IMR-90 (cell line): ENCODE results near the gene GLDC. TPM values are rescaled to one million over a fixed set of nuclear protein-coding genes. Genes with fewer than 3 reads are reported as not detected.

Source experiments
- ATAC-seq: fragments of 200-7000 bp; cut with Tn5 transposase; 2 replicates; pipeline ENCODE4 v1.9.1; 2020; ENCODE audit warnings: low read depth, mild to moderate bottlenecking, moderate library complexity
- BruUV-seq: library from RNA; stranded (reverse); fragments of 400-500 nt; replicated peaks from 2 replicates; lab custom pipeline; 2021; lab: Mats Ljungman, UMichigan
- CTCF ChIA-PET: fragments of 300-600 bp; formaldehyde crosslinking; extraction: SDS; loops from one replicate; lab custom pipeline; 2021; ENCODE audit warnings: antibody characterized with exemption; lab: Yijun Ruan, JAX
- POLR2A ChIA-PET: fragments of 300-600 bp; sonication (Branson Sonifier 250); formaldehyde crosslinking; loops from one replicate; lab custom pipeline; 2022; ENCODE audit warnings: antibody characterized with exemption; ENCODE audit not compliant: unreplicated experiment; lab: Charles Lee
- DNase-seq: peaks from one replicate; pipeline ENCODE4 v3.0.0; 2013
- H2AFZ ChIP-seq: replicated peaks from 2 replicates; pipeline ENCODE3; 2013; ENCODE audit warnings: low read length, mild to moderate bottlenecking; ENCODE audit not compliant: poor library complexity
- H2AK5ac ChIP-seq: 2 replicates; pipeline ENCODE4 v1.6.1; 2013; ENCODE audit warnings: low read depth, low read length, inconsistent platforms
- H2AK9ac ChIP-seq: replicated peaks from 2 replicates; pipeline ENCODE3; 2013; ENCODE audit warnings: mild to moderate bottlenecking, low read depth, low read length, moderate library complexity; ENCODE audit not compliant: poor library complexity
- H2BK120ac ChIP-seq: 2 replicates; pipeline ENCODE4 v1.6.1; 2013; ENCODE audit warnings: low read depth, low read length, inconsistent platforms
- H2BK15ac ChIP-seq: 3 replicates; pipeline ENCODE4 v1.6.1; 2013; ENCODE audit warnings: low read depth, low read length, inconsistent platforms
- H2BK20ac ChIP-seq: 2 replicates; pipeline ENCODE4 v1.6.1; 2013; ENCODE audit warnings: low read depth, mild to moderate bottlenecking, inconsistent platforms, low read length, moderate library complexity
- H2BK5ac ChIP-seq: 2 replicates; pipeline ENCODE4 v1.6.1; 2013; ENCODE audit warnings: mild to moderate bottlenecking, low read depth, low read length, inconsistent platforms; ENCODE audit not compliant: poor library complexity, severe bottlenecking
- H3K14ac ChIP-seq: replicated peaks from 2 replicates; pipeline ENCODE4 v1.6.1; 2013; ENCODE audit warnings: low read depth, low read length, inconsistent platforms
- H3K18ac ChIP-seq: 2 replicates; pipeline ENCODE4 v1.6.1; 2013; ENCODE audit warnings: low read depth, low read length, control low read depth
- H3K23ac ChIP-seq: 2 replicates; pipeline ENCODE4 v1.6.1; 2013; ENCODE audit warnings: low read depth, low read length, inconsistent platforms
- H3K27ac ChIP-seq: 2 replicates; pipeline ENCODE4 v1.5.1; 2013; ENCODE audit warnings: mild to moderate bottlenecking, control low read depth, low read length; ENCODE audit not compliant: insufficient read depth
- H3K27me3 ChIP-seq: 2 replicates; pipeline ENCODE4 v1.6.1; 2013; ENCODE audit warnings: low read length; ENCODE audit not compliant: control insufficient read depth, insufficient read depth
- H3K36me3 ChIP-seq: 2 replicates; pipeline ENCODE4 v1.6.1; 2013; ENCODE audit warnings: low read length, mixed read lengths; ENCODE audit not compliant: control insufficient read depth, insufficient read depth
- H3K4ac ChIP-seq: 2 replicates; pipeline ENCODE4 v1.6.1; 2013; ENCODE audit warnings: low read depth, low read length, inconsistent platforms
- H3K4me1 ChIP-seq: 2 replicates; pipeline ENCODE4 v1.6.1; 2013; ENCODE audit warnings: low read length, mixed read lengths; ENCODE audit not compliant: control insufficient read depth, insufficient read depth
- H3K4me2 ChIP-seq: 2 replicates; pipeline ENCODE4 v1.6.1; 2013; ENCODE audit warnings: low read depth, mild to moderate bottlenecking, control low read depth, low read length, moderate library complexity
- H3K4me3 ChIP-seq: 2 replicates; pipeline ENCODE4 v1.5.1; 2013; ENCODE audit warnings: low read depth, mild to moderate bottlenecking, control low read depth, low read length, moderate library complexity; ENCODE audit not compliant: insufficient read depth
- H3K56ac ChIP-seq: 2 replicates; pipeline ENCODE4 v1.6.1; 2013; ENCODE audit warnings: low read length, inconsistent platforms; ENCODE audit not compliant: insufficient read depth; ENCODE audit errors: extremely low read depth
- H3K79me1 ChIP-seq, 2 experiments: 2 replicates each; pipeline ENCODE4 v1.6.1; 2013; ENCODE audit warnings: low read length in 2 of 2, inconsistent platforms in 1 of 2, low read depth in 1 of 2
- H3K9ac ChIP-seq: 2 replicates; pipeline ENCODE4 v1.6.1; 2013; ENCODE audit warnings: low read depth, low read length, control low read depth
- H3K9me1 ChIP-seq: 2 replicates; pipeline ENCODE4 v1.6.1; 2013; ENCODE audit warnings: low read length, inconsistent platforms; ENCODE audit not compliant: insufficient read depth
- H3K9me3 ChIP-seq: 2 replicates; pipeline ENCODE4 v1.6.1; 2013; ENCODE audit warnings: low read length; ENCODE audit not compliant: control insufficient read depth, insufficient read depth
- H4K20me1 ChIP-seq: 2 replicates; pipeline ENCODE4 v1.6.1; 2013; ENCODE audit warnings: low read length, inconsistent platforms; ENCODE audit not compliant: insufficient read depth
- H4K5ac ChIP-seq: 2 replicates; pipeline ENCODE4 v1.6.1; 2013; ENCODE audit warnings: mild to moderate bottlenecking, low read depth, low read length, control low read depth
- H4K8ac ChIP-seq, 2 experiments: 2 replicates each; pipeline ENCODE4 v1.6.1; 2013; ENCODE audit warnings: low read depth in 2 of 2, low read length in 2 of 2, control low read depth in 1 of 2, inconsistent platforms in 1 of 2
- H4K91ac ChIP-seq: 2 replicates; pipeline ENCODE4 v1.6.1; 2013; ENCODE audit warnings: low read depth, low read length, inconsistent platforms; ENCODE audit not compliant: insufficient read depth
- BHLHE40 ChIP-seq: fragments of 150-350 bp; IDR thresholded peaks from 2 replicates; pipeline ENCODE4 v1.6.1; 2016; ENCODE audit warnings: mild to moderate bottlenecking, low read depth, low read length
- CEBPB ChIP-seq: IDR thresholded peaks from 2 replicates; pipeline ENCODE4 v1.6.1; 2012; ENCODE audit warnings: low read depth, low read length, improper control_type of control experiment
- CHD1 ChIP-seq: IDR thresholded peaks from 2 replicates; pipeline ENCODE4 v1.6.1; 2012; ENCODE audit warnings: low read depth, low read length, improper control_type of control experiment
- CTCF ChIP-seq: conservative IDR thresholded peaks from 2 replicates; pipeline ENCODE4 v1.5.1; 2012; ENCODE audit warnings: mild to moderate bottlenecking, low read depth, low read length, improper control_type of control experiment
- FOS ChIP-seq: fragments of 150-350 bp; IDR thresholded peaks from 2 replicates; pipeline ENCODE4 v1.6.1; 2016; ENCODE audit warnings: low read depth, low read length
- MXI1 ChIP-seq: IDR thresholded peaks from 2 replicates; pipeline ENCODE4 v1.6.1; 2012; ENCODE audit warnings: low read depth, mild to moderate bottlenecking, low read length, moderate library complexity, borderline replicate concordance
- NFE2L2 ChIP-seq: fragments of 150-350 bp; IDR thresholded peaks from 2 replicates; pipeline ENCODE4 v1.6.1; 2016; ENCODE audit warnings: low read depth, mild to moderate bottlenecking, low read length
- POLR2A ChIP-seq: IDR thresholded peaks from 2 replicates; pipeline ENCODE4 v1.6.1; 2012; ENCODE audit warnings: mild to moderate bottlenecking, low read depth, low read length
- RAD21 ChIP-seq: IDR thresholded peaks from 2 replicates; pipeline ENCODE4 v1.6.1; 2012; ENCODE audit warnings: low read length, improper control_type of control experiment
- SMC3 ChIP-seq: fragments of 150-350 bp; IDR thresholded peaks from 2 replicates; pipeline ENCODE4 v1.6.1; 2016; ENCODE audit warnings: low read depth, mild to moderate bottlenecking, antibody characterized with exemption, low read length, moderate library complexity
- USF2 ChIP-seq: fragments of 150-350 bp; IDR thresholded peaks from 2 replicates; pipeline ENCODE4 v1.6.1; 2017; ENCODE audit warnings: mild to moderate bottlenecking, antibody characterized with exemption, low read length, low read depth
- WGBS, 2 experiments: methylation state at CpG; one replicate each; pipeline versions ENCODE4 v1.1.5 to v1.1.7; 2013; ENCODE audit warnings: missing lambda C conversion rate in 2 of 2; ENCODE audit not compliant: insufficient read length in 1 of 2; ENCODE audit errors: extremely low coverage in 2 of 2; 5-methylcytosine and 5-hydroxymethylcytosine counted together
- dilution Hi-C: fragments of 300-500 bp; cut with HindIII; formaldehyde crosslinking; loops from one replicate; pipeline ENCODE4 v1.14.3; 2018; ENCODE audit warnings: low sequenced_read_pairs; ENCODE audit not compliant: unreplicated experiment
- in situ Hi-C: fragments of 300-500 bp; cut with MboI; formaldehyde crosslinking; loops from 3 replicates; pipeline ENCODE4 v1.14.3; 2019; ENCODE audit warnings: low sequenced_read_pairs, inconsistent platforms, mixed read lengths
- intact Hi-C: fragments of 100-400 bp; cut with micrococcal nuclease; formaldehyde crosslinking; loops from 2 replicates; pipeline ENCODE4 v1.10.0; 2022
- polyA plus RNA-seq, 3 experiments: library from polyadenylated mRNA; depleted of rRNA; stranded (reverse); fragments of >200 nt; gene quantifications; 2 replicates each; pipeline ENCODE4 v1.2.3, GENCODE V29; 2012; ENCODE audit warnings: low replicate concordance in 1 of 3
- total RNA-seq: library from RNA; depleted of rRNA; stranded (reverse); fragments of >200 nt; gene quantifications from 2 replicates; pipeline ENCODE4 v1.2.3, GENCODE V29; 2012

GLDC gene
- total and polyA plus RNA-seq, 2 of the 4 experiments (the other 2 are of a cell fraction), result 0.36 to 0.50 TPM

- Histone ChIP-seq H3K23ac (0 out of 2 replicates have a peak overlapping the region, but pooled peaks have one; percentile 1), H2AK9ac (no peak overlapping the region), H3K18ac (peak overlapping the region; percentile 49), H3K56ac (no peak overlapping the region), H3K27me3 (no peaks in the 10 kb centered on the region), H4K20me1 (no peaks in the 10 kb centered on the region), H3K36me3 (no peaks in the 10 kb centered on the region), H3K4me2 (no peak overlapping the region), H2BK120ac (peak overlapping the region; percentile 94), H4K5ac (peak overlapping the region; percentile 30), H4K91ac (peak overlapping the region; percentile 73), H3K4me1 (peaks cover 12% of the 10 kb centered on the region), H3K27ac (peak overlapping the region; percentile 4), H3K9ac (no peak overlapping the region), H3K4me3 (no peak overlapping the region), H3K14ac (peak overlapping the region; percentile 39), H3K4ac (peak overlapping the region; percentile 71), H4K8ac (peak overlapping the region in 1 of 2 experiments; percentile 59; a peak in 1 of 4 replicates), H2BK15ac (peak overlapping the region; percentile 88; the same call in 2 of the 3 replicates), H2BK20ac (peak overlapping the region; percentile 91), H3K9me1 (no peaks in the 10 kb centered on the region), H3K9me3 (no peaks in the 10 kb centered on the region), H3K79me1 (peaks cover 0 to 8% of the 10 kb centered on the region in 2 experiments; a peak in 1 of 4 replicates), H2AK5ac (peak overlapping the region; percentile 96; the same call in 1 of the 2 replicates), H2BK5ac (peak overlapping the region; percentile 78), H2AFZ (peak overlapping the region; percentile 38)
- ATAC-seq, result no peak
- ChIA-PET CTCF (no interaction called here), POLR2A (no interaction called here)
- TF ChIP-seq FOS (no peak), USF2 (no peak), CEBPB (no peak), MXI1 (no peak), RAD21 (no peak), CHD1 (no peak), BHLHE40 (no peak), SMC3 (no peak), POLR2A (no peak), CTCF (no peak), NFE2L2 (no peak)
- BruUV-seq, result no TSS peak
- no peak for DNase-seq
- no CpG with 5 or more reads among the region's 3 CpGs for WGBS, 2 experiments
- dilution Hi-C loops (no loop called here), in situ Hi-C loops (loop anchor here (5.0 kb wide), 1 partner anchor 213 kb away; no protein-coding TSS in a partner anchor), intact Hi-C loops (loop anchor here (5.0 kb wide), 1 partner anchor 508 kb away; no protein-coding TSS in a partner anchor)
These were observed 80.7 kb downstream of the GLDC start for GRCh38 chr9:6564868-6565267.
